Pancreas (tissue), 10 donors: Measurements from ENCODE around the gene AMDHD1. TPM values are rescaled to one million over a fixed set of nuclear protein-coding genes. Genes with fewer than 3 reads are reported as not detected.
A peak's percentile ranks its signal among the peaks of the same experiment; 100 is the strongest.
"Not testable (repeated sequence)": the region's sequence is repeated elsewhere in the genome, so short reads cannot be mapped to it uniquely, and the experiment has no call there.

Experiments used
- ATAC-seq, 4 donors: fragments of 200-7000 bp; cut with Tn5 transposase; one replicate each; pipeline versions ENCODE4 v1.8.0 to v1.9.1; 2020; ENCODE audit warnings: mild to moderate bottlenecking in 4 of 4, moderate library complexity in 4 of 4
- DNase-seq, 6 donors: peaks; one replicate each; pipeline ENCODE4 v3.0.0-alpha.2; 2020
- FAIRE-seq: peaks from 2 replicates; lab custom pipeline; 2012; peaks lifted over from hg19 to GRCh38; lab: Jason Lieb, UNC
- H3K27ac ChIP-seq, 4 donors: fragments of 200-600 bp; sonication (generic); 1 replicate in 3 of 4; 2 replicates in 1 of 4; pipeline versions ENCODE4 v1.5.0 to v1.8.0; 2020
- H3K27me3 ChIP-seq, 4 donors: fragments of 200-600 bp; one replicate each; pipeline ENCODE4 v1.8.0; 2021
- H3K36me3 ChIP-seq, 3 donors: fragments of 200-600 bp; sonication (generic) in 1 of 3; one replicate each; pipeline versions ENCODE4 v1.5.0 to v1.8.0; 2020 to 2021
- H3K4me1 ChIP-seq, 3 donors: fragments of 200-600 bp; one replicate each; pipeline ENCODE4 v1.8.0; 2021
- H3K4me3 ChIP-seq, 4 donors: fragments of 200-600 bp; sonication (generic) in 2 of 4; one replicate each; pipeline versions ENCODE4 v1.5.0 to v1.8.0; 2020 to 2021
- H3K9me3 ChIP-seq, 4 donors: fragments of 200-600 bp; one replicate each; pipeline ENCODE4 v1.8.0; 2021
- WGBS, 2 donors: extraction: QIAGEN DNeasy Blood & Tissue Kit; methylation state at CpG; one replicate each; pipeline ENCODE4 v1.1.7; 2013; 5-methylcytosine and 5-hydroxymethylcytosine counted together
- intact Hi-C, 3 donors: fragments of 100-400 bp; cut with DNase I; formaldehyde crosslinking; loops; one replicate each; pipeline versions ENCODE4 v1.11.1 to v1.14.2; 2022
- polyA plus RNA-seq, 2 donors: library from polyadenylated mRNA; stranded (reverse); fragments of 200-250 nt; gene quantifications; one replicate each; pipeline ENCODE4 v1.2.3, GENCODE V29; 2013
- total RNA-seq, 6 donors: library from RNA; stranded (reverse); fragmentation: NEBNext Ultra II Directional in 4 of 6; extraction: Animal tissue kit (Norgen Biotek cat#: 25700) in 4 of 6; gene quantifications; one replicate each; pipeline versions ENCODE4 v1.2.1 to v1.2.4, GENCODE V29; 2021 to 2023
- TF ChIP-seq, protein P1 (sequence below), 4 donors: fragments of 200-600 bp; sonication (generic) in 3 of 4; IDR thresholded peaks; one replicate each; pipeline versions ENCODE4 v1.5.0 to v1.8.0; 2021; ENCODE audit warnings: antibody characterized with exemption in 4 of 4
- donor health status: healthy with polysubstance abuse.
- donor health status: DM: no; HTN: no; CAD: no; lungs with moderate emphysema.
- donor health status: DM: no; HTN: no; CAD: no.
- donor health status: control.
- donor health status: control.
- donor health status: Bipolar disorder and iron deficiency.
- donor health status: DM: yes; HTN: yes; CAD: no.
- donor health status: DM: no; HTN: no; CAD: no.
- donor health status: DM: no; HTN: no; CAD: no.
- donor health status: DM: yes; HTN: yes; CAD: no.

AMDHD1 gene
- total and polyA plus RNA-seq, 8 donors, result 0.55 to 1.8 (median 0.97) TPM

DNA sequence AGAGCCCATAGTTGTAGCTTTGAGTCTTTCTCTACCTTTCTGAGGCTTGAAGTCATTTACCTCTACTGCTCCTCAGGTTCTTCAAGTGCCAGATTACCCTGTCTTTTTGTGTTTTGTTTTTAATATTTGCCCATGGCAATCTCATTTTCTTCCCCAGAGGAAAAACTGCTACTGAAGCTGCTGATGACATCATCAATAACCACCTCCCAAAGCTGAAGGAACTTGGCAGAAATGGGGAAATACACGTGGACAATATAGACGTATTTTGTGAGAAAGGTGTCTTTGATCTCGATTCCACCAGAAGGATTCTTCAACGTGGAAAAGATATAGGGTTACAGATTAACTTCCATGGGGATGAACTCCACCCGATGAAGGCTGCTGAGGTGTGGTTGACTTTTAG is 17.1 kb downstream of the AMDHD1 start:
- Histone ChIP-seq H3K4me1 (no peaks in the 10 kb centered on the region), H3K27ac (no peak overlapping the region), H3K27me3 (no peaks in the 10 kb centered on the region), H3K9me3 (no peaks in the 10 kb centered on the region), H3K4me3 (no peak overlapping the region), H3K36me3 (no peaks in the 10 kb centered on the region)
- FAIRE-seq (no peak), DNase-seq (no peak), ATAC-seq (no peak)
- 30 to 37% methylated on average over 5 of the region's 5 CpGs for WGBS, 2 donors
- TF ChIP-seq, protein P1, sequence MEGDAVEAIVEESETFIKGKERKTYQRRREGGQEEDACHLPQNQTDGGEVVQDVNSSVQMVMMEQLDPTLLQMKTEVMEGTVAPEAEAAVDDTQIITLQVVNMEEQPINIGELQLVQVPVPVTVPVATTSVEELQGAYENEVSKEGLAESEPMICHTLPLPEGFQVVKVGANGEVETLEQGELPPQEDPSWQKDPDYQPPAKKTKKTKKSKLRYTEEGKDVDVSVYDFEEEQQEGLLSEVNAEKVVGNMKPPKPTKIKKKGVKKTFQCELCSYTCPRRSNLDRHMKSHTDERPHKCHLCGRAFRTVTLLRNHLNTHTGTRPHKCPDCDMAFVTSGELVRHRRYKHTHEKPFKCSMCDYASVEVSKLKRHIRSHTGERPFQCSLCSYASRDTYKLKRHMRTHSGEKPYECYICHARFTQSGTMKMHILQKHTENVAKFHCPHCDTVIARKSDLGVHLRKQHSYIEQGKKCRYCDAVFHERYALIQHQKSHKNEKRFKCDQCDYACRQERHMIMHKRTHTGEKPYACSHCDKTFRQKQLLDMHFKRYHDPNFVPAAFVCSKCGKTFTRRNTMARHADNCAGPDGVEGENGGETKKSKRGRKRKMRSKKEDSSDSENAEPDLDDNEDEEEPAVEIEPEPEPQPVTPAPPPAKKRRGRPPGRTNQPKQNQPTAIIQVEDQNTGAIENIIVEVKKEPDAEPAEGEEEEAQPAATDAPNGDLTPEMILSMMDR (IDR thresholded peaks at IDR 0.05), result no peak
- intact Hi-C loops, result no loop called here

DNA sequence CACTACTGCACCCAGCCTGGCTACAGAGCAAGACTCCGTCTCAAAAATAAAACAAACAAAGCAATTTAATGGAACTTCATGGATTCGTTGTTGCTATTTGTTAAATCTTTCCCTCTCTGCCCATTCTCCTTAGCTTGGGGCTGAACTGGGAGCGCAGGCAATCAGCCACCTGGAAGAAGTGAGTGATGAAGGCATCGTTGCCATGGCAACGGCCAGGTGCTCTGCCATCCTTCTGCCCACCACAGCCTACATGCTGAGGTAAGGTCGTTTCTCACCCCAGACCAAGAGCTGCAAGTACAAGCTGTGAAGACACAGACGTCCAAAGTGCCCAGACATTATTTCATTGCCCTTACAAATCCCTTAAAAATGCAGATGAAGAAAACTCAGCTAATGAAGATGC is 19.1 kb downstream of the AMDHD1 start:
- Histone ChIP-seq H3K4me1 (no peaks in the 10 kb centered on the region), H3K36me3 (no peaks in the 10 kb centered on the region), H3K4me3 (no peak overlapping the region), H3K9me3 (no peaks in the 10 kb centered on the region), H3K27ac (no peak overlapping the region), H3K27me3 (no peaks in the 10 kb centered on the region)
- FAIRE-seq, result no peak
- intact Hi-C loops, result no loop called here
- ATAC-seq, result no peak
- TF ChIP-seq, protein P1 (IDR thresholded peaks at IDR 0.05), result no peak
- WGBS, 2 donors, result 49 to 64% methylated on average over 7 of the region's 7 CpGs
- DNase-seq, result no peak

DNA sequence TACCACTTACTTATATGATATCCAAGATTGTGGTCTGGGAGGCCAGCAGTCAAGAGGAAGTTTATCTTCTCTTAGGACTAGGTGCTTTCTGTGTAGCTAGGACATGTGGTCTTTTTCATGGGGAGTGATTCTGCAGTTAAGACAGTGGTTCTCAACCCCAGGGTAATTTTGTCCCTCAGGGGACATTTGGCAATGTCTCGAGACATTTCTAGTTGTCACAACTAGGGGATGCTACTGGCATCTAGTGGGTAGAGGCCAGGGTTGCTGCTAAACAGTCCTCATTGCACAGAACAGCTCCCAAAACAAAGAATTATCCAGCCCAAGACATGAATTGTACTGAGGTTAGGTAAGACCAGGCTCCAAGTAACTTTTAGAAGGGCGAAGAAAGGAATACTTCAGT is 20.0 kb downstream of the AMDHD1 start:
- Histone ChIP-seq H3K36me3 (no peaks in the 10 kb centered on the region), H3K9me3 (no peaks in the 10 kb centered on the region), H3K27ac (no peak overlapping the region), H3K4me1 (no peaks in the 10 kb centered on the region), H3K27me3 (no peaks in the 10 kb centered on the region), H3K4me3 (no peak overlapping the region)
- WGBS, 2 donors, result 83 to 94% methylated on average over 2 of the region's 2 CpGs
- intact Hi-C loops, result no loop called here
- DNase-seq (no peak), FAIRE-seq (no peak), ATAC-seq (no peak)
- TF ChIP-seq, protein P1 (IDR thresholded peaks at IDR 0.05), result no peak

DNA sequence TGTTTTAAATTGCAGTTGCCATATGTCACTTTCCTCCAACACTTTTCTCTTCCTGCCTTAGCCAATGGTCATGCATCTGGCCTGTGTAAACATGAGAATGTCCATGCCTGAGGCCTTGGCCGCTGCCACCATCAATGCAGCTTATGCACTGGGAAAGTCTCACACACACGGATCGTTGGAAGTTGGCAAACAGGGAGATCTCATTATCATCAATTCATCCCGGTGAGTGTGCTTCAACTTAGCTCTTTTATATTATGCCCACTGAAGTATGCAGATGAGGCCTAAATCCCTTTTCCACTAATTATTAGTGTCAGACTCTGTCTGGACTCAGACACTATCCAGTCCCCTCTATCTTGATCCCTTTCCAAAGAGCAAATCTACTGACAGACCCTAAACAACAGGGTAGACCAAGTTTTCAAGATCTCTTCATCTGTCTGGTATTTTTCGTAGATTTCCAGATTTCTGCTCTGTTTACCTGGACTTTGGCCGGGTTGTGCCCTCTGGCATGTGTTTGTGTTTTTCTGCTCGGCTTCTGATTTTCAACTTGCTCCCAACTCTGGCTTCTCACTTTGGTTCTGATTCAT is 23.2 kb downstream of the AMDHD1 start:
- 38 to 41% methylated on average over 7 of the region's 7 CpGs for WGBS, 2 donors

DNA sequence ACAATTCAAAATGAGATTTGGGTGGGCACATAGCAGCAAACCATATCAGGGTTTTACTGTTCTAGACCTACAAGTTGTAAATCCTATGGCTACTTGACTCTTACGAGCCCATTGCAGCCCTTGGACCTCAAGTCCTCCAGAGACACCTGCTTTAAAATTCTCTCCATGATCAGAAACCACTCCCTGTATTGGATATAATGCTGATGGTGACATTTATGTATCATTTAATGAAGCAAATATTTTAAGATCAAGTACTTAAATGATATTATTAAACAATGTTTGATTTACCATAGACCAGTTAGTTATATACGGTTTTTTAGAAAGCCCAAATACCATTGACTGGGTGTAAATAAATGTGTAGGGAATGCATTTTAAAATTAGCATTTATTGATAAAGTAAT is 24.2 kb downstream of the AMDHD1 start:
- intact Hi-C loops, result no loop called here
- TF ChIP-seq, protein P1 (IDR thresholded peaks at IDR 0.05), result no peak
- Histone ChIP-seq H3K9me3 (no peaks in the 10 kb centered on the region), H3K36me3 (no peaks in the 10 kb centered on the region), H3K27ac (no peak overlapping the region), H3K27me3 (no peaks in the 10 kb centered on the region), H3K4me3 (no peak overlapping the region), H3K4me1 (no peaks in the 10 kb centered on the region)
- FAIRE-seq (no peak), ATAC-seq (no peak), DNase-seq (no peak)
- 95 to 96% methylated on average over 2 of the region's 2 CpGs for WGBS, 2 donors

More for the DNA sequence above, 23.2 kb downstream of the AMDHD1 start:
- intact Hi-C loops, result no loop called here
- Histone ChIP-seq H3K27ac (no peak overlapping the region), H3K4me1 (no peaks in the 10 kb centered on the region), H3K27me3 (no peaks in the 10 kb centered on the region), H3K9me3 (no peaks in the 10 kb centered on the region), H3K36me3 (no peaks in the 10 kb centered on the region), H3K4me3 (no peak overlapping the region)
- DNase-seq (no peak), FAIRE-seq (no peak), ATAC-seq (no peak)
- TF ChIP-seq, protein P1 (IDR thresholded peaks at IDR 0.05), result no peak

- H3K9me3 ChIP-seq, ATAC-seq, intact Hi-C loops, H3K4me3 ChIP-seq, H3K27me3 ChIP-seq, H3K4me1 ChIP-seq, H3K27ac ChIP-seq, H3K36me3 ChIP-seq, FAIRE-seq: not testable (repeated sequence)
- 90 to 94% methylated on average over 19 to 28 of the region's 28 CpGs for WGBS, 2 donors
- DNase-seq, result peak in 1 of 6 donors; percentile 42
Measured at GRCh38 chr12:95969116-95969515, 26.0 kb downstream of the AMDHD1 start.
